WI38 (cell line): ENCODE data around the gene RCSD1.

Source experiments
- H3K4me3 ChIP-seq: 2 replicates; pipeline ENCODE4 v1.5.1; 2011; ENCODE audit warnings: low read depth, mild to moderate bottlenecking, control low read depth, low read length
- CTCF ChIP-seq: IDR thresholded peaks from 2 replicates; pipeline ENCODE4 v1.5.1; 2012; ENCODE audit warnings: low read depth, mild to moderate bottlenecking, control low read depth, low read length

RCSD1 gene

GRCh38 chr1:167676205-167676915 lies 46.3 kb downstream of the RCSD1 start:
- no peak overlapping the region for H3K4me3 ChIP-seq
- no peak for TF ChIP-seq CTCF

DNA sequence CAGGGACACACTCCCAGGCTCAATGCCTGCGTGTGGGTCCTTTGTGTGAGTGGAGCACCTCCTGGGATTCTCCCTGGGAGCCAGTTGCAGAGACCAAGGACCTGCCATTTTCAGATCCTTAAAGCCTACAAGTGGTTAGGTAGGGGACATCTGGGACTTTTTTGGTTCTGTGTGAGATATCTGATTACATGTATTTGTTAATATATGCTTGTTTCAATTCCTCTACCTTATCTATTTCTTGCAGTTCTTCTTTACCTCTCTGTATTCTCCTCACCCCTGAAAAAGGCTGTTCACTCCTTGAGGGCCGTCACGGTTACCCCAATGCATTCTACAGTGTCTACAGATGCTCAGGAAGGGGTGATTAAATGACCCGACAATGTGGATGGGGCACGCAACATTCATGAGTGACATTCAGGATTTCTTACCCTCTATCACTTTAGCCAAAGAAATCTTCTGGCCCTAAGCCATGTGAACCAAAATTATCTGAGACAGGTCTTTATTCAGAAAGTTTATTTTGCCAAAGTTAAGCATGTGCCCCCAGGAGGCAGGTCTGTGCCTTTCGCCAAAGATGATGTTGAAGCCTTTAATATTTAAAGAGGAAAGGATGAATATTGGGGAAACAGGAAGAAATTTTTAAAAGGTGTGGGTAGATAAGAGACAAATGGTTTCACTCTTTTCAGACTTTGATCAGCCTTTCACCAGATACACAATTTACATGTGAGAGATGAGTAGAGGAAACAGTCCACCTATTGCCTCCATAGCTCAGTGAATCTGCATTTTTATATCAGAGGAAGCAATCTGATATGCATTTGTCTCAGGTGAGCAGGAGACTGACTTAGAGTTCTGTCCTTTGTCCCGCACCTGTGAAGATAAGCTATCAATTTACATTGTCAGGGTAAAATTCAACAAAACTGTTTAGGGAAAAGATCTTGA lies 47.1 kb downstream of the RCSD1 start:
- TF ChIP-seq CTCF = no peak
- no peak overlapping the region for H3K4me3 ChIP-seq

DNA sequence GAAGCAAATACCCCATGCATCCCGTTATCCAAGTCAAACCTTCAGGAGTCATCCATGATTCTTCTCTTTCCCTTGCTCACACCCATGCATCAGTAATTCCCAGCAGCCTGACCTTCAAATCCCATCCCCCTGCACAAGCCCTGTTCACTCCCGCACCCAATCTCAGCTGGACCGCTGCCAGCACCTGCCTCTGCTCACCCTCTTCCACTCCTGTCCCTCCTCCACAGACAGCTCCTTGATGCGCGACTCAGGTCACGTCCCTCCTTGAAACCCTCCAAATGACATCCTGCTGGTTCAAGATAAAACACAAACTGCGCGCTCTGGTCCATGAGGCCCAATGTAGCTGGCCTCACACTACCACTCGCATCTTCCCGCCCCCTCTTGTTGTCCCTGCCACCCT lies 48.4 kb downstream of the RCSD1 start:
- no peak for TF ChIP-seq CTCF
- H3K4me3 ChIP-seq = no peak overlapping the region

- no peak for TF ChIP-seq CTCF
- no peak overlapping the region for H3K4me3 ChIP-seq
Observed at GRCh38 chr1:167678838-167679237, 48.8 kb downstream of the RCSD1 start.

DNA sequence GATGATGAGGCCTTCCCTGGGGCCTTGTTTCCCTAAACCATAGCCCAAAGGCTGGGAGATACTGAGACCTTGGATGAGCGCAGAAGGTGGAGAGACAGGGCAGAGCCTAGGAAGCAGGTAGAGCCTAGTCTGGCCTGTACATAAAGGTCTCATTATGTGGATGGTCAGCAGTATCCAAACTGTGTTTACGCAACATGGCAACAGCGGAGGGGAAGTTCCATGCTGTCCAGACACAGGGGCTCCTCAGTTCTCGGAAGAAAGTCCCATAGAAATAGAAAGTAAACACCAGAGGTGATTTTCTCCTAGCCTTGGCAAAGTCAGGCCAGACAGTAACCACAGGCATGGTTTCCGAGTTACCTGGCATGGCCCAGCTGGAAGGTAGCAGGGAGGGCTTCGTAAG lies 49.7 kb downstream of the RCSD1 start:
- no peak overlapping the region for H3K4me3 ChIP-seq
- no peak for TF ChIP-seq CTCF

- no peak for TF ChIP-seq CTCF
- H3K4me3 ChIP-seq = no peak overlapping the region
Observed at GRCh38 chr1:167681024-167681423, 51.0 kb downstream of the RCSD1 start.
